Omental fat pad (tissue), 4 donors: ENCODE data around the gene ADGRB2. TPM values are rescaled to one million over a fixed set of nuclear protein-coding genes. Genes with fewer than 3 reads are reported as not detected.

Experiments used
- ATAC-seq: fragments of 150-250 bp; one replicate; pipeline ENCODE4 v1.9.1; 2016; ENCODE audit warnings: mild to moderate bottlenecking, moderate library complexity; ENCODE audit not compliant: low FRiP score
- DNase-seq: peaks from one replicate; pipeline ENCODE4 v3.0.0-alpha.2; 2019; ENCODE audit warnings: low spot score
- CTCF ChIP-seq, 3 donors: fragments of 450-650 bp; IDR thresholded peaks; one replicate each; pipeline ENCODE4 v1.5.1; 2016 to 2017; ENCODE audit warnings: antibody characterized with exemption in 3 of 3, mild to moderate bottlenecking in 3 of 3, moderate library complexity in 2 of 3
- total RNA-seq, 4 donors: library from RNA; depleted of rRNA; stranded (reverse); fragments of >200 nt; gene quantifications; one replicate each; pipeline ENCODE4 v1.1.0, GENCODE V29; 2016

ADGRB2 gene
- total RNA-seq, 4 donors from 2014 or later: 0.79 to 7.5 (median 3.3) TPM

GRCh38 chr1:31755850-31756492, 8.2 kb downstream of the ADGRB2 start:
- no peak for TF ChIP-seq CTCF (IDR thresholded peaks at IDR 0.05)
- DNase-seq (no peak), ATAC-seq (no peak)

- DNase-seq: no peak
- no peak for TF ChIP-seq CTCF (IDR thresholded peaks at IDR 0.05)
- ATAC-seq: no peak
These were observed 8.9 kb downstream of the ADGRB2 start for GRCh38 chr1:31755197-31755611.

GRCh38 chr1:31754397-31754796, 9.7 kb downstream of the ADGRB2 start:
- TF ChIP-seq CTCF (IDR thresholded peaks at IDR 0.05): no peak
- no peak for ATAC-seq

GRCh38 chr1:31753707-31754349, 10.3 kb downstream of the ADGRB2 start:
- ATAC-seq: no peak
- TF ChIP-seq CTCF (IDR thresholded peaks at IDR 0.05): no peak
- DNase-seq: no peak

More at GRCh38 chr1:31754397-31754796, 9.7 kb downstream of the ADGRB2 start:
- no peak for DNase-seq

GRCh38 chr1:31752952-31753475, 11.1 kb downstream of the ADGRB2 start:
- no peak for TF ChIP-seq CTCF (IDR thresholded peaks at IDR 0.05)
- no peak for DNase-seq
- ATAC-seq: no peak

- TF ChIP-seq CTCF (IDR thresholded peaks at IDR 0.05): no peak
- no peak for ATAC-seq
- DNase-seq: no peak
These were observed 11.9 kb downstream of the ADGRB2 start for GRCh38 chr1:31752258-31752657.

- ATAC-seq: no peak
- no peak for TF ChIP-seq CTCF (IDR thresholded peaks at IDR 0.05)
- DNase-seq: no peak
These were observed 12.3 kb downstream of the ADGRB2 start for GRCh38 chr1:31751822-31752241.
